Neural cell (in vitro differentiated cells): ENCODE data around the gene FAM177B. TPM values are rescaled to one million over a fixed set of nuclear protein-coding genes. Genes with fewer than 3 reads are reported as not detected.

Experiments
- H2AFZ ChIP-seq: fragments of 200-600, 300-800 bp; sonication (generic), shearing (Covaris generic); 2 replicates; pipeline ENCODE4 v1.6.0; 2014; ENCODE audit warnings: low read depth, mild to moderate bottlenecking, antibody characterized with exemption, low read length, moderate library complexity
- H3F3A ChIP-seq: fragments of 200-600 bp; shearing (Covaris generic); 2 replicates; pipeline ENCODE4 v1.6.1; 2016; ENCODE audit warnings: mild to moderate bottlenecking, moderate library complexity, mixed read lengths, antibody characterized with exemption, low read length; ENCODE audit not compliant: insufficient read depth, poor library complexity, severe bottlenecking
- H3K27ac ChIP-seq: fragments of 200-600, 300-800 bp; sonication (generic), shearing (Covaris generic); 2 replicates; pipeline ENCODE4 v1.5.1; 2014; ENCODE audit warnings: mild to moderate bottlenecking, low read length, moderate library complexity
- H3K27me3 ChIP-seq: fragments of 300-800, 200-600 bp; sonication (generic), shearing (Covaris generic); 2 replicates; pipeline ENCODE4 v1.6.0; 2014; ENCODE audit warnings: mild to moderate bottlenecking, low read depth, low read length, moderate library complexity; ENCODE audit not compliant: insufficient read depth
- H3K36me3 ChIP-seq: fragments of 300-800, 200-600 bp; sonication (generic), shearing (Covaris generic); 2 replicates; pipeline ENCODE4 v1.5.1; 2014; ENCODE audit warnings: mild to moderate bottlenecking, antibody characterized with exemption, low read length, moderate library complexity; ENCODE audit not compliant: insufficient read depth
- H3K4me2 ChIP-seq: fragments of 300-800, 200-600 bp; sonication (generic), shearing (Covaris generic); 2 replicates; pipeline ENCODE4 v1.6.0; 2014; ENCODE audit warnings: mild to moderate bottlenecking, low read length
- H3K4me3 ChIP-seq: fragments of 300-800, 200-600 bp; sonication (generic), shearing (Covaris generic); 2 replicates; pipeline ENCODE4 v1.5.1; 2014; ENCODE audit warnings: mild to moderate bottlenecking, low read length, moderate library complexity
- H3K79me2 ChIP-seq: fragments of 200-600 bp; shearing (Covaris generic); replicated peaks from 2 replicates; pipeline ENCODE4 v1.6.0; 2014; ENCODE audit warnings: mild to moderate bottlenecking, low read length, moderate library complexity; ENCODE audit not compliant: insufficient read depth
- H3K9ac ChIP-seq: fragments of 300-800, 200-600 bp; sonication (generic), shearing (Covaris generic); 2 replicates; pipeline ENCODE4 v1.6.1; 2016; ENCODE audit warnings: mild to moderate bottlenecking, low read length, mixed read lengths
- H3K9me2 ChIP-seq: fragments of 200-600 bp; shearing (Covaris generic); 2 replicates; pipeline ENCODE4 v1.6.1; 2016; ENCODE audit warnings: mild to moderate bottlenecking, low read length, mixed read lengths; ENCODE audit not compliant: insufficient read depth
- H3K9me3 ChIP-seq: fragments of 200-600, 300-800 bp; sonication (generic), shearing (Covaris generic); 2 replicates; pipeline ENCODE4 v1.6.1; 2016; ENCODE audit warnings: mild to moderate bottlenecking, mixed run types, low read length, moderate library complexity, mixed read lengths
- H4K20me1 ChIP-seq: fragments of 200-600 bp; shearing (Covaris generic); 2 replicates; pipeline ENCODE4 v1.6.1; 2016; ENCODE audit warnings: mild to moderate bottlenecking, mixed run types; ENCODE audit not compliant: insufficient read depth
- CTCF ChIP-seq: fragments of 450-650 bp; IDR thresholded peaks from 2 replicates; pipeline ENCODE4 v1.5.1; 2014; ENCODE audit warnings: antibody characterized with exemption, mild to moderate bottlenecking, moderate library complexity; ENCODE audit not compliant: poor library complexity, severe bottlenecking
- EP300 ChIP-seq: fragments of 450-650 bp; conservative IDR thresholded peaks from 2 replicates; pipeline ENCODE4 v1.6.1; 2014; ENCODE audit warnings: antibody characterized with exemption, mild to moderate bottlenecking, moderate library complexity; ENCODE audit not compliant: poor library complexity, severe bottlenecking
- EZH2 ChIP-seq: fragments of 200-600, 300-800 bp; shearing (Covaris generic), sonication (generic); IDR thresholded peaks from 2 replicates; pipeline ENCODE4 v1.6.1; 2014; ENCODE audit warnings: antibody characterized with exemption, low read length, borderline replicate concordance, mild to moderate bottlenecking; ENCODE audit not compliant: insufficient read depth, poor library complexity, severe bottlenecking
- MXI1 ChIP-seq: fragments of 450-650 bp; conservative IDR thresholded peaks from 2 replicates; pipeline ENCODE4 v1.6.1; 2014; ENCODE audit warnings: antibody characterized with exemption, mild to moderate bottlenecking; ENCODE audit not compliant: poor library complexity, severe bottlenecking
- POLR2AphosphoS5 ChIP-seq: IDR thresholded peaks from 2 replicates; pipeline ENCODE4 v1.6.1; 2012
- RAD21 ChIP-seq: fragments of 450-650 bp; conservative IDR thresholded peaks from 2 replicates; pipeline ENCODE4 v1.6.1; 2014; ENCODE audit warnings: antibody characterized with exemption, mild to moderate bottlenecking, moderate library complexity
- REST ChIP-seq: IDR thresholded peaks from 2 replicates; pipeline ENCODE4 v1.6.1; 2012; ENCODE audit warnings: borderline replicate concordance
- SMC3 ChIP-seq: fragments of 450-650 bp; conservative IDR thresholded peaks from 2 replicates; pipeline ENCODE4 v1.6.1; 2014; ENCODE audit warnings: antibody characterized with exemption, mild to moderate bottlenecking, moderate library complexity; ENCODE audit not compliant: poor library complexity
- TAF1 ChIP-seq: IDR thresholded peaks from 2 replicates; pipeline ENCODE4 v1.6.1; 2012; ENCODE audit warnings: low read depth
- polyA plus RNA-seq: library from polyadenylated mRNA; depleted of rRNA; stranded (reverse); fragments of >200 nt; gene quantifications from 2 replicates; pipeline ENCODE4 v1.2.3, GENCODE V29; 2014

FAM177B gene
- polyA plus RNA-seq, 1 donor from 2014 or later = not detected

GRCh38 chr1:222751255-222751654, 14.3 kb downstream of the FAM177B start:
- no peaks in the 10 kb centered on the region for H3K9me3 ChIP-seq
- H3K27me3 ChIP-seq = no peaks in the 10 kb centered on the region
- H3K4me3 ChIP-seq = no peak overlapping the region
- H3K4me2 ChIP-seq = no peak overlapping the region
- H3K79me2 ChIP-seq = no peaks in the 10 kb centered on the region
- H3K27ac ChIP-seq = no peak overlapping the region
- no peak overlapping the region for H2AFZ ChIP-seq
- H3K9me2 ChIP-seq = no peaks in the 10 kb centered on the region
- no peaks in the 10 kb centered on the region for H3F3A ChIP-seq
- H4K20me1 ChIP-seq = no peaks in the 10 kb centered on the region
- TF ChIP-seq POLR2AphosphoS5 (no peak), MXI1 (no peak), EZH2 (no peak), SMC3 (no peak), REST (no peak), TAF1 (no peak), EP300 (no peak), RAD21 (no peak), CTCF (no peak)
- no peaks in the 10 kb centered on the region for H3K36me3 ChIP-seq
- H3K9ac ChIP-seq = no peak overlapping the region

- Histone ChIP-seq H3K79me2 (no peaks in the 10 kb centered on the region), H3K4me2 (no peak overlapping the region), H3K36me3 (no peaks in the 10 kb centered on the region), H3K9ac (no peak overlapping the region), H3K9me2 (no peaks in the 10 kb centered on the region), H3K4me3 (no peak overlapping the region), H4K20me1 (no peaks in the 10 kb centered on the region), H3K27me3 (no peaks in the 10 kb centered on the region), H3K9me3 (no peaks in the 10 kb centered on the region), H3F3A (no peaks in the 10 kb centered on the region), H3K27ac (no peak overlapping the region), H2AFZ (no peak overlapping the region)
- TF ChIP-seq CTCF (no peak), REST (no peak), RAD21 (no peak), MXI1 (no peak), EZH2 (no peak), SMC3 (no peak), POLR2AphosphoS5 (no peak), TAF1 (no peak), EP300 (no peak)
Observed at GRCh38 chr1:222754366-222755139, 17.6 kb downstream of the FAM177B start.
